PC-9 (cell line): ENCODE results near the gene RAPGEF1. TPM values are rescaled to one million over a fixed set of nuclear protein-coding genes. Genes with fewer than 3 reads are reported as not detected.

ENCODE experiments used
- BruUV-seq: library from RNA; stranded (reverse); fragments of 400-500 nt; replicated peaks from 2 replicates; lab custom pipeline; 2021; lab: Mats Ljungman, UMichigan
- CTCF ChIA-PET: fragments of 300-600 bp; sonication (Branson Sonifier 250); formaldehyde crosslinking; loops from one replicate; lab custom pipeline; 2022; ENCODE audit warnings: antibody characterized with exemption; lab: Charles Lee
- POLR2A ChIA-PET: fragments of 300-600 bp; sonication (Branson Sonifier 250); formaldehyde crosslinking; loops from one replicate; lab custom pipeline; 2022; ENCODE audit warnings: antibody characterized with exemption; ENCODE audit not compliant: unreplicated experiment; lab: Charles Lee
- DNase-seq, 2 experiments: peaks; one replicate each; pipeline versions ENCODE4 v3.0.0 to v3.0.0-alpha.2; 2015 to 2022; ENCODE audit warnings: mixed read lengths in 1 of 2
- H2AFZ ChIP-seq: fragments of 200-600 bp; sonication (generic); 2 replicates; pipeline ENCODE4 v1.8.1; 2017; ENCODE audit warnings: antibody characterized with exemption
- H3F3A ChIP-seq: fragments of 200-600 bp; sonication (generic); 2 replicates; pipeline ENCODE4 v1.8.1; 2017; ENCODE audit warnings: antibody characterized with exemption, mild to moderate bottlenecking, low read depth; ENCODE audit not compliant: insufficient read depth
- H3K27ac ChIP-seq: fragments of 200-600 bp; sonication (generic); 2 replicates; pipeline ENCODE4 v1.6.1; 2016; ENCODE audit warnings: mixed run types
- H3K27me3 ChIP-seq: fragments of 200-600 bp; sonication (generic); 2 replicates; pipeline ENCODE4 v1.6.1; 2016; ENCODE audit warnings: low read depth, mixed run types; ENCODE audit not compliant: insufficient read depth
- H3K36me3 ChIP-seq: fragments of 200-600 bp; sonication (generic); 2 replicates; pipeline ENCODE4 v1.6.1; 2016; ENCODE audit warnings: low read depth, mixed run types
- H3K4me1 ChIP-seq: fragments of 200-600 bp; sonication (generic); replicated peaks from 2 replicates; pipeline ENCODE4 v1.6.1; 2016; ENCODE audit warnings: mixed run types; ENCODE audit not compliant: insufficient read depth
- H3K4me2 ChIP-seq: fragments of 200-600 bp; sonication (generic); 2 replicates; pipeline ENCODE4 v1.6.1; 2017; ENCODE audit warnings: mixed run types
- H3K4me3 ChIP-seq: fragments of 200-600 bp; sonication (generic); 2 replicates; pipeline ENCODE4 v1.6.1; 2016; ENCODE audit warnings: mixed run types
- H3K79me2 ChIP-seq: fragments of 200-600 bp; sonication (generic); 2 replicates; pipeline ENCODE4 v1.6.1; 2017; ENCODE audit warnings: low read depth, mixed run types
- H3K9me2 ChIP-seq: fragments of 200-600 bp; sonication (generic); 2 replicates; pipeline ENCODE4 v1.8.1; 2017; ENCODE audit warnings: mild to moderate bottlenecking; ENCODE audit not compliant: insufficient read depth
- H3K9me3 ChIP-seq: fragments of 200-600 bp; sonication (generic); 2 replicates; pipeline ENCODE4 v1.8.1; 2016; ENCODE audit warnings: low read depth; ENCODE audit not compliant: insufficient read depth
- H4K20me1 ChIP-seq: fragments of 200-600 bp; sonication (generic); 2 replicates; pipeline ENCODE4 v1.8.1; 2017; ENCODE audit not compliant: insufficient read depth
- CTCF ChIP-seq: fragments of 200-600 bp; sonication (generic); conservative IDR thresholded peaks from 2 replicates; pipeline ENCODE4 v1.6.1; 2017; ENCODE audit warnings: mixed run types, antibody characterized with exemption, mild to moderate bottlenecking, moderate library complexity
- EZH2 ChIP-seq: fragments of 200-600 bp; sonication (generic); IDR thresholded peaks from 2 replicates; pipeline ENCODE4 v1.8.0; 2017; ENCODE audit warnings: antibody characterized with exemption, low read depth
- intact Hi-C: fragments of 100-400 bp; cut with micrococcal nuclease; formaldehyde crosslinking; loops from one replicate; pipeline ENCODE4 v1.10.0; 2022; ENCODE audit not compliant: unreplicated experiment
- total RNA-seq: library from RNA; stranded (reverse); gene quantifications from 2 replicates; pipeline ENCODE4 v1.2.3, GENCODE V29; 2021

Gene RAPGEF1
- total RNA-seq, 1 experiment from 2014 or later: 66.5 TPM

- TF ChIP-seq CTCF (no peak), EZH2 (no peak)
- H3K27me3 ChIP-seq: no peaks in the 10 kb centered on the region
- no peaks in the 10 kb centered on the region for H3K9me2 ChIP-seq
- POLR2A ChIA-PET: interaction anchor here (0.6 to 0.7 kb wide), 3 partner anchors 40 to 1387 kb away, joined by 5 to 10 read pairs (median 10); no protein-coding TSS in a partner anchor
- no peak for DNase-seq
- no peaks in the 10 kb centered on the region; the same call in 1 of the 2 replicates for H4K20me1 ChIP-seq
- H3K36me3 ChIP-seq: no peaks in the 10 kb centered on the region
- BruUV-seq: no TSS peak
- no peaks in the 10 kb centered on the region for H3K4me1 ChIP-seq
- no peak overlapping the region for H3K27ac ChIP-seq
- no peaks in the 10 kb centered on the region for H3K79me2 ChIP-seq
- no peaks in the 10 kb centered on the region for H3K9me3 ChIP-seq
- no peak overlapping the region for H2AFZ ChIP-seq
- intact Hi-C loops: no loop called here
- CTCF ChIA-PET: interaction anchor here (0.6 to 1.0 kb wide), 2 partner anchors 14 to 81 kb away, joined by 3 to 6 read pairs; no protein-coding TSS in a partner anchor
- H3K4me3 ChIP-seq: no peak overlapping the region
- H3F3A ChIP-seq: no peaks in the 10 kb centered on the region
- no peak overlapping the region for H3K4me2 ChIP-seq
Observed at GRCh38 chr9:131719262-131719908, 20.5 kb downstream of the RAPGEF1 start.

- Histone ChIP-seq H3K4me3 (no peak overlapping the region), H3K27me3 (no peaks in the 10 kb centered on the region), H3K4me2 (no peak overlapping the region), H3K4me1 (no peaks in the 10 kb centered on the region), H3K9me3 (no peaks in the 10 kb centered on the region), H2AFZ (no peak overlapping the region), H4K20me1 (no peaks in the 10 kb centered on the region; the same call in 1 of the 2 replicates), H3K36me3 (no peaks in the 10 kb centered on the region), H3K79me2 (no peaks in the 10 kb centered on the region), H3K27ac (no peak overlapping the region), H3F3A (no peaks in the 10 kb centered on the region), H3K9me2 (no peaks in the 10 kb centered on the region)
- BruUV-seq: no TSS peak
- intact Hi-C loops: no loop called here
- TF ChIP-seq CTCF (no peak), EZH2 (no peak)
- CTCF ChIA-PET: no interaction called here
- DNase-seq: no peak
- POLR2A ChIA-PET: no interaction called here
Observed at GRCh38 chr9:131717719-131718460, 22.0 kb downstream of the RAPGEF1 start.

GRCh38 chr9:131715906-131716305 is 24.0 kb downstream of the RAPGEF1 start:
- Histone ChIP-seq H2AFZ (no peak overlapping the region), H3K4me2 (no peak overlapping the region), H3K79me2 (no peaks in the 10 kb centered on the region), H3K27ac (no peak overlapping the region), H3K27me3 (no peaks in the 10 kb centered on the region), H3K4me1 (no peaks in the 10 kb centered on the region), H3K9me2 (no peaks in the 10 kb centered on the region), H3K4me3 (no peak overlapping the region), H3K9me3 (no peaks in the 10 kb centered on the region), H3K36me3 (no peaks in the 10 kb centered on the region), H3F3A (no peaks in the 10 kb centered on the region), H4K20me1 (no peaks in the 10 kb centered on the region; the same call in 1 of the 2 replicates)
- ChIA-PET CTCF (interaction anchor here (0.7 kb wide), 1 partner anchor 20 kb away, joined by 7 read pairs; no protein-coding TSS in a partner anchor), POLR2A (no interaction called here)
- intact Hi-C loops: no loop called here
- BruUV-seq: no TSS peak
- TF ChIP-seq CTCF (no peak), EZH2 (no peak)
- DNase-seq: no peak
